ENCODE measurements around the gene GNPNAT1. TPM values are rescaled to one million over a fixed set of nuclear protein-coding genes. Genes with fewer than 3 reads are reported as not detected.

Gene GNPNAT1
- total RNA-seq, 1 experiment from 2014 or later = 33.7 TPM

DNA sequence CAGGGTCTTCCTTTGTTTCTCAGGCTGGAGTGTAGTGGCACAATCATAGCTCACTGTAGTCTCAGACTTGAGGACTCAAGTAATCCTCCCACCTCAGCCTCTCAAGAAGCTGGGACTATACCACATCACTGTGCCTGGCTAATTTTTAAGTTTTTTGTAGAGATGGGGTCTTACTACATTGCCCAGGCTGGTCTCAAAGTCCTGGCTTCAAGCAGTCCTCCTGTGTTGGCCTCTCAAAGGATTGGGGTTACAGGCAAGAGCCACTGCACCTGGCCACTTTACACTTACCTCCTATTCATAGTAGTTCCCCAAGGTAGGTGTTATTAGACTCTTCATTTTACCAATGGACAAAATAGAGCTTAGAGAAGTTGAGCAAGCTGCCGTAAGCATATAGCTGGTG lies 32.3 kb downstream of the GNPNAT1 start:
- Histone ChIP-seq H3K27me3 (ENCODE audit: insufficient read depth, low read length) (no peaks in the 10 kb centered on the region), H3K9me3 (ENCODE audit: control insufficient read depth in 1 of 2, insufficient read depth in 1 of 2, low read depth in 1 of 2, low read length in 2 of 2) (no peaks in the 10 kb centered on the region), H2AFZ (ENCODE audit: low read depth, low read length, poor library complexity, severe bottlenecking) (no peak overlapping the region), H3K4me1 (ENCODE audit: control insufficient read depth in 1 of 2, insufficient read depth in 2 of 2, low read length in 2 of 2) (no peaks in the 10 kb centered on the region), H3K36me3 (ENCODE audit: control insufficient read depth in 1 of 2, insufficient read depth in 2 of 2, low read length in 2 of 2) (peaks cover 0 to 9% of the 10 kb centered on the region in 2 experiments; a peak in 2 of 4 replicates), H3K9ac (ENCODE audit: low read length) (no peak overlapping the region), H3K4me2 (ENCODE audit: low read length) (no peak overlapping the region), H3K27ac (ENCODE audit: low read depth, low read length) (no peak overlapping the region), H3K4me3 (replicated peaks in 1 of 2; ENCODE audit: low read depth in 1 of 2, low read length in 2 of 2) (no peak overlapping the region), H4K20me1 (ENCODE audit: insufficient read depth) (no peaks in the 10 kb centered on the region), H3K9me2 (ENCODE audit: insufficient read depth) (no peaks in the 10 kb centered on the region), H3K79me2 (ENCODE audit: insufficient read depth, low read length) (no peaks in the 10 kb centered on the region)
- intact Hi-C loops (cut with micrococcal nuclease) = no loop called here
- TF ChIP-seq, protein P1, sequence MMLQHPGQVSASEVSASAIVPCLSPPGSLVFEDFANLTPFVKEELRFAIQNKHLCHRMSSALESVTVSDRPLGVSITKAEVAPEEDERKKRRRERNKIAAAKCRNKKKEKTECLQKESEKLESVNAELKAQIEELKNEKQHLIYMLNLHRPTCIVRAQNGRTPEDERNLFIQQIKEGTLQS (IDR thresholded peaks at IDR 0.05) = no peak
- TF ChIP-seq SP1 (IDR thresholded peaks at IDR 0.05; ENCODE audit: low read depth) = no peak
- no peak for TF ChIP-seq JUND (IDR thresholded peaks at IDR 0.05)
- no peak for TF ChIP-seq CBX3 (IDR thresholded peaks at IDR 0.05; ENCODE audit: low read depth)
- no peak for TF ChIP-seq POLR2AphosphoS5 (IDR thresholded peaks at IDR 0.05; ENCODE audit: low read depth, low read length)
- TF ChIP-seq, protein P2, sequence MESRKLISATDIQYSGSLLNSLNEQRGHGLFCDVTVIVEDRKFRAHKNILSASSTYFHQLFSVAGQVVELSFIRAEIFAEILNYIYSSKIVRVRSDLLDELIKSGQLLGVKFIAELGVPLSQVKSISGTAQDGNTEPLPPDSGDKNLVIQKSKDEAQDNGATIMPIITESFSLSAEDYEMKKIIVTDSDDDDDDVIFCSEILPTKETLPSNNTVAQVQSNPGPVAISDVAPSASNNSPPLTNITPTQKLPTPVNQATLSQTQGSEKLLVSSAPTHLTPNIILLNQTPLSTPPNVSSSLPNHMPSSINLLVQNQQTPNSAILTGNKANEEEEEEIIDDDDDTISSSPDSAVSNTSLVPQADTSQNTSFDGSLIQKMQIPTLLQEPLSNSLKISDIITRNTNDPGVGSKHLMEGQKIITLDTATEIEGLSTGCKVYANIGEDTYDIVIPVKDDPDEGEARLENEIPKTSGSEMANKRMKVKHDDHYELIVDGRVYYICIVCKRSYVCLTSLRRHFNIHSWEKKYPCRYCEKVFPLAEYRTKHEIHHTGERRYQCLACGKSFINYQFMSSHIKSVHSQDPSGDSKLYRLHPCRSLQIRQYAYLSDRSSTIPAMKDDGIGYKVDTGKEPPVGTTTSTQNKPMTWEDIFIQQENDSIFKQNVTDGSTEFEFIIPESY (IDR thresholded peaks at IDR 0.05; ENCODE audit: extremely low read depth, insufficient replicate concordance, low read length) = no peak
- TF ChIP-seq POLR2A (IDR thresholded peaks at IDR 0.05; ENCODE audit: borderline replicate concordance, extremely low read depth, insufficient read depth, insufficient read length) = no peak
- TF ChIP-seq SRF (IDR thresholded peaks at IDR 0.05; ENCODE audit: low read depth) = no peak
- TF ChIP-seq, protein P3, sequence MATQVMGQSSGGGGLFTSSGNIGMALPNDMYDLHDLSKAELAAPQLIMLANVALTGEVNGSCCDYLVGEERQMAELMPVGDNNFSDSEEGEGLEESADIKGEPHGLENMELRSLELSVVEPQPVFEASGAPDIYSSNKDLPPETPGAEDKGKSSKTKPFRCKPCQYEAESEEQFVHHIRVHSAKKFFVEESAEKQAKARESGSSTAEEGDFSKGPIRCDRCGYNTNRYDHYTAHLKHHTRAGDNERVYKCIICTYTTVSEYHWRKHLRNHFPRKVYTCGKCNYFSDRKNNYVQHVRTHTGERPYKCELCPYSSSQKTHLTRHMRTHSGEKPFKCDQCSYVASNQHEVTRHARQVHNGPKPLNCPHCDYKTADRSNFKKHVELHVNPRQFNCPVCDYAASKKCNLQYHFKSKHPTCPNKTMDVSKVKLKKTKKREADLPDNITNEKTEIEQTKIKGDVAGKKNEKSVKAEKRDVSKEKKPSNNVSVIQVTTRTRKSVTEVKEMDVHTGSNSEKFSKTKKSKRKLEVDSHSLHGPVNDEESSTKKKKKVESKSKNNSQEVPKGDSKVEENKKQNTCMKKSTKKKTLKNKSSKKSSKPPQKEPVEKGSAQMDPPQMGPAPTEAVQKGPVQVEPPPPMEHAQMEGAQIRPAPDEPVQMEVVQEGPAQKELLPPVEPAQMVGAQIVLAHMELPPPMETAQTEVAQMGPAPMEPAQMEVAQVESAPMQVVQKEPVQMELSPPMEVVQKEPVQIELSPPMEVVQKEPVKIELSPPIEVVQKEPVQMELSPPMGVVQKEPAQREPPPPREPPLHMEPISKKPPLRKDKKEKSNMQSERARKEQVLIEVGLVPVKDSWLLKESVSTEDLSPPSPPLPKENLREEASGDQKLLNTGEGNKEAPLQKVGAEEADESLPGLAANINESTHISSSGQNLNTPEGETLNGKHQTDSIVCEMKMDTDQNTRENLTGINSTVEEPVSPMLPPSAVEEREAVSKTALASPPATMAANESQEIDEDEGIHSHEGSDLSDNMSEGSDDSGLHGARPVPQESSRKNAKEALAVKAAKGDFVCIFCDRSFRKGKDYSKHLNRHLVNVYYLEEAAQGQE (IDR thresholded peaks at IDR 0.05; ENCODE audit: low read depth) = no peak
- no peak for TF ChIP-seq SIN3A (IDR thresholded peaks at IDR 0.05; ENCODE audit: low read depth)
- TF ChIP-seq ZFX (IDR thresholded peaks at IDR 0.05) = no peak
- no TSS peak for BruUV-seq (replicated peaks)
- RAD21 ChIA-PET (ENCODE audit: low non-redundant PET in 1 of 2, low total read pairs in 2 of 2, uncharacterized antibody in 2 of 2, unreplicated experiment in 2 of 2) = no interaction called here
- DNase-seq (ENCODE audit: low read depth, low spot score) (no peak), ATAC-seq (no peak)
- POLR2A ChIA-PET = no interaction called here
- CTCF ChIA-PET = no interaction called here

Data from HCT116 (cell line).